ENCODE data around the gene CLCN5. TPM values are rescaled to one million over a fixed set of nuclear protein-coding genes. Genes with fewer than 3 reads are reported as not detected.
"Not testable (repeated sequence)": the region's sequence is repeated elsewhere in the genome, so short reads cannot be mapped to it uniquely, and the experiment has no call there.

CLCN5 gene
- total RNA-seq, 1 donor from 2014 or later, result 2.1 TPM

- intact Hi-C loops (cut with DNase I), result no loop called here
- no peak for DNase-seq (ENCODE audit: low spot score)
Observed at GRCh38 chrX:49991758-49992157, 69.4 kb downstream of the CLCN5 start.

- no peak for DNase-seq (ENCODE audit: low spot score)
Observed at GRCh38 chrX:49992853-49993252, 70.5 kb downstream of the CLCN5 start.

GRCh38 chrX:49993661-49994060 is 71.3 kb downstream of the CLCN5 start:
- intact Hi-C loops (cut with DNase I), result no loop called here
- DNase-seq (ENCODE audit: low spot score), result no peak

More at GRCh38 chrX:49992853-49993252, 70.5 kb downstream of the CLCN5 start:
- intact Hi-C loops (cut with DNase I), result no loop called here

- intact Hi-C loops (cut with DNase I), result no loop called here
- DNase-seq (ENCODE audit: low spot score), result no peak
Observed at GRCh38 chrX:49995107-49995731, 72.8 kb downstream of the CLCN5 start.

- DNase-seq (ENCODE audit: low spot score), result no peak
- intact Hi-C loops (cut with DNase I), result no loop called here
Observed at GRCh38 chrX:49995795-49996455, 73.5 kb downstream of the CLCN5 start.

GRCh38 chrX:49996474-49996873 is 74.1 kb downstream of the CLCN5 start:
- intact Hi-C loops (cut with DNase I), result no loop called here
- no peak for DNase-seq (ENCODE audit: low spot score)

- intact Hi-C loops (cut with DNase I), result no loop called here
- DNase-seq (ENCODE audit: low spot score), result no peak
Observed at GRCh38 chrX:49999087-49999486, 76.7 kb downstream of the CLCN5 start.

GRCh38 chrX:50000937-50001542 is 78.6 kb downstream of the CLCN5 start:
- intact Hi-C loops (cut with DNase I), result no loop called here
- no peak for DNase-seq (ENCODE audit: low spot score)

GRCh38 chrX:50002067-50002714 is 79.8 kb downstream of the CLCN5 start:
- intact Hi-C loops (cut with DNase I), result no loop called here
- no peak for DNase-seq (ENCODE audit: low spot score)

GRCh38 chrX:50003467-50003866 is 81.1 kb downstream of the CLCN5 start:
- intact Hi-C loops (cut with DNase I), result no loop called here

GRCh38 chrX:50003927-50004326 is 81.5 kb downstream of the CLCN5 start:
- no peak for DNase-seq (ENCODE audit: low spot score)
- intact Hi-C loops (cut with DNase I), result no loop called here

More at GRCh38 chrX:50003467-50003866, 81.1 kb downstream of the CLCN5 start:
- no peak for DNase-seq (ENCODE audit: low spot score)

- intact Hi-C loops (cut with DNase I); DNase-seq (ENCODE audit: low spot score): not testable (repeated sequence)
Observed at GRCh38 chrX:50025591-50025990, 103.2 kb downstream of the CLCN5 start.

GRCh38 chrX:50035126-50035525 is 112.7 kb downstream of the CLCN5 start:
- DNase-seq (ENCODE audit: low spot score), result no peak
- intact Hi-C loops (cut with DNase I), result no loop called here

GRCh38 chrX:50036426-50036825 is 114.0 kb downstream of the CLCN5 start:
- DNase-seq (ENCODE audit: low spot score), result no peak
- intact Hi-C loops (cut with DNase I), result no loop called here

- intact Hi-C loops (cut with DNase I), result no loop called here
- DNase-seq (ENCODE audit: low spot score), result no peak
Observed at GRCh38 chrX:50045823-50046222, 123.4 kb downstream of the CLCN5 start.

GRCh38 chrX:50049228-50049627 is 126.8 kb downstream of the CLCN5 start:
- DNase-seq (ENCODE audit: low spot score), result no peak
- intact Hi-C loops (cut with DNase I), result no loop called here

- intact Hi-C loops (cut with DNase I), result no loop called here
- DNase-seq (ENCODE audit: low spot score), result no peak
Observed at GRCh38 chrX:50054147-50054546, 131.8 kb downstream of the CLCN5 start.

GRCh38 chrX:50066318-50066937 is 144.0 kb downstream of the CLCN5 start:
- no peak for DNase-seq (ENCODE audit: low spot score)
- intact Hi-C loops (cut with DNase I), result no loop called here

- intact Hi-C loops (cut with DNase I), result no loop called here
- no peak for DNase-seq (ENCODE audit: low spot score)
Observed at GRCh38 chrX:50067435-50068284, 145.3 kb downstream of the CLCN5 start.
